ENCODE results near the gene PCDHGB2. TPM values are rescaled to one million over a fixed set of nuclear protein-coding genes. Genes with fewer than 3 reads are reported as not detected.
"Not testable (repeated sequence)": the region's sequence is repeated elsewhere in the genome, so short reads cannot be mapped to it uniquely, and the experiment has no call there.

The PCDHGB2 gene
- total RNA-seq, 1 donor from 2014 or later, result 8.3 TPM

- no peak for DNase-seq
Observed at GRCh38 chr5:141384471-141385267, 24.9 kb downstream of the PCDHGB2 start.

- not testable (repeated sequence) for DNase-seq
Observed at GRCh38 chr5:141387557-141388311, 27.9 kb downstream of the PCDHGB2 start, which contains the start of gene PCDHGB4. Gene PCDHGB4, plus strand, starts transcription at chr5:141387698. Its CDS starts 187 bp downstream, at chr5:141387885.

- no peak for DNase-seq
Observed at GRCh38 chr5:141388661-141389060, 28.9 kb downstream of the PCDHGB2 start.

GRCh38 chr5:141389153-141390042 lies 29.6 kb downstream of the PCDHGB2 start:
- DNase-seq, result no peak

- no peak for DNase-seq
Observed at GRCh38 chr5:141392429-141393198, 32.8 kb downstream of the PCDHGB2 start, which contains the start of gene PCDHGA8. Gene PCDHGA8, plus strand, starts transcription at chr5:141392633. Its CDS starts 181 bp downstream, at chr5:141392814.

- DNase-seq, result no peak
Observed at GRCh38 chr5:141393267-141393666, 33.5 kb downstream of the PCDHGB2 start.

- not testable (repeated sequence) for DNase-seq
Observed at GRCh38 chr5:141394401-141395187, 34.8 kb downstream of the PCDHGB2 start.

- DNase-seq, result not testable (repeated sequence)
Observed at GRCh38 chr5:141397756-141398551, 38.2 kb downstream of the PCDHGB2 start, which contains the start of gene PCDHGB5. Gene PCDHGB5, plus strand, starts transcription at chr5:141397947. Its CDS starts 181 bp downstream, at chr5:141398128.

- DNase-seq, result no peak
Observed at GRCh38 chr5:141398608-141399007, 38.8 kb downstream of the PCDHGB2 start.

- DNase-seq, result no peak
Observed at GRCh38 chr5:141399555-141400258, 39.9 kb downstream of the PCDHGB2 start.

GRCh38 chr5:141402553-141403243 lies 42.9 kb downstream of the PCDHGB2 start, which contains the start of gene PCDHGA9:
Gene PCDHGA9, plus strand, starts transcription at chr5:141402778. Its CDS starts 175 bp downstream, at chr5:141402953.
- no peak for DNase-seq

GRCh38 chr5:141403387-141403786 lies 43.6 kb downstream of the PCDHGB2 start:
- DNase-seq, result no peak

GRCh38 chr5:141407790-141408505 lies 48.2 kb downstream of the PCDHGB2 start, which contains the start of gene PCDHGB6:
Gene PCDHGB6, plus strand, starts transcription at chr5:141408021. Its CDS starts 182 bp downstream, at chr5:141408203.
- not testable (repeated sequence) for DNase-seq

- no peak for DNase-seq
Observed at GRCh38 chr5:141409598-141410306, 50.0 kb downstream of the PCDHGB2 start.

- no peak for DNase-seq
Observed at GRCh38 chr5:141411575-141411974, 51.8 kb downstream of the PCDHGB2 start.

All from occipital lobe (tissue), 2 donors.